Transverse colon (tissue), 4 donors: ENCODE results near the gene UTF1. TPM values are rescaled to one million over a fixed set of nuclear protein-coding genes. Genes with fewer than 3 reads are reported as not detected.

ENCODE experiments used
- DNase-seq: peaks from one replicate; pipeline ENCODE4 v3.0.0-alpha.2; 2019
- H3K27ac ChIP-seq, 4 donors: fragments of 200-600 bp; sonication (generic); 2 replicates each; pipeline ENCODE4 v1.5.1; 2016 to 2018; ENCODE audit warnings: inconsistent platforms in 4 of 4
- H3K27me3 ChIP-seq: fragments of 200-600 bp; sonication (generic); 2 replicates; pipeline ENCODE4 v1.5.1; 2017; ENCODE audit warnings: inconsistent platforms
- H3K36me3 ChIP-seq, 4 donors: fragments of 200-600 bp; sonication (generic); 2 replicates each; pipeline ENCODE4 v1.5.1; 2017 to 2019; ENCODE audit warnings: inconsistent platforms in 4 of 4
- H3K4me1 ChIP-seq, 4 donors: fragments of 200-600 bp; sonication (generic); 2 replicates each; pipeline ENCODE4 v1.5.1; 2017 to 2020; ENCODE audit warnings: inconsistent platforms in 4 of 4
- H3K4me3 ChIP-seq, 4 donors: fragments of 200-600 bp; sonication (generic); 1 replicate in 1 of 4; 2 replicates in 3 of 4; pipeline versions ENCODE4 v1.5.1 to v1.6.1; 2017 to 2019; ENCODE audit warnings: inconsistent platforms in 4 of 4
- H3K9me3 ChIP-seq, 2 donors: fragments of 200-600 bp; sonication (generic); 2 replicates each; pipeline ENCODE4 v1.5.1; 2017 to 2019; ENCODE audit warnings: inconsistent platforms in 2 of 2
- EP300 ChIP-seq: sonication (generic); formaldehyde crosslinking; IDR thresholded peaks from one replicate; pipeline ENCODE4 v1.6.1; 2017; ENCODE audit warnings: antibody characterized with exemption, low read depth
- POLR2A ChIP-seq: fragments of 450-650 bp; IDR thresholded peaks from one replicate; pipeline ENCODE4 v1.6.1; 2016; ENCODE audit warnings: antibody characterized with exemption, mild to moderate bottlenecking, moderate library complexity
- POLR2AphosphoS5 ChIP-seq, 3 donors: sonication (generic); formaldehyde crosslinking; IDR thresholded peaks; one replicate each; pipeline ENCODE4 v1.6.1; 2016; ENCODE audit warnings: antibody characterized with exemption in 3 of 3
- WGBS, 2 donors: methylation state at CpG; one replicate each; pipeline ENCODE4 v1.1.5; 2018; ENCODE audit warnings: low coverage in 1 of 2; 5-methylcytosine and 5-hydroxymethylcytosine counted together
- in situ Hi-C, 4 donors: fragments of 200-750 bp; cut with MboI; loops; one replicate each; pipeline versions ENCODE4 v1.15.0 to v1.15.1; 2017; ENCODE audit warnings: low sequenced_read_pairs in 3 of 4, low pct_ligation_motif_present in 1 of 4, low pct_unique_long_range_greater_than_20kb in 1 of 4
- intact Hi-C: fragments of 100-400 bp; cut with DNase I; formaldehyde crosslinking; loops from one replicate; pipeline ENCODE4 v1.15.1; 2023; ENCODE audit warnings: low total_unique reads
- total RNA-seq, 4 donors: library from RNA; depleted of rRNA; stranded (reverse); fragments of >200 nt; gene quantifications; one replicate each; pipeline ENCODE4 v1.1.0, GENCODE V29; 2016
- TF ChIP-seq, protein P1 (sequence below), 5 experiments: fragments of 200-600 bp in 3 of 5; fragments of 450-650 bp in 2 of 5; sonication (generic) in 3 of 5; IDR thresholded peaks; 1 replicate in 2 of 5; 2 replicates in 3 of 5; pipeline ENCODE4 v1.5.1; 2016 to 2017; ENCODE audit warnings: antibody characterized with exemption in 5 of 5, inconsistent platforms in 3 of 5, mild to moderate bottlenecking in 2 of 5, moderate library complexity in 1 of 5

UTF1 gene, protein sequence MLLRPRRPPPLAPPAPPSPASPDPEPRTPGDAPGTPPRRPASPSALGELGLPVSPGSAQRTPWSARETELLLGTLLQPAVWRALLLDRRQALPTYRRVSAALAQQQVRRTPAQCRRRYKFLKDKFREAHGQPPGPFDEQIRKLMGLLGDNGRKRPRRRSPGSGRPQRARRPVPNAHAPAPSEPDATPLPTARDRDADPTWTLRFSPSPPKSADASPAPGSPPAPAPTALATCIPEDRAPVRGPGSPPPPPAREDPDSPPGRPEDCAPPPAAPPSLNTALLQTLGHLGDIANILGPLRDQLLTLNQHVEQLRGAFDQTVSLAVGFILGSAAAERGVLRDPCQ
- total RNA-seq, result not detected

DNA sequence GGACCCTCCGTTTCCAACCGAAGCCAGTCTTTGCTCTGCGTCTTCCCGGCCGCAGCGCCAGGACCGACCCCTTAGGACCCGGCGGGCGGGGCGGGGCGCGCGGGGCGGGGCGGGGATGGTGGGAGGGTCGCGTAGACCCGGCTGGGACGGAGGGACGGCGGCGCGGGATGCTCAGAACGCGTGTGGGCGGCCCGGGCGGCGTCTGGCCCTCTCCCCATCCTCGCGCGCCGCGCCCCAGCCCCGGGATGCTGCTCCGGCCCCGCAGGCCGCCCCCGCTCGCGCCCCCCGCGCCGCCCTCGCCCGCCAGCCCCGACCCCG is at the start of gene UTF1:
Gene UTF1, plus strand, starts transcription at position 174 of the 318 bp plus-strand sequence. Its CDS starts 72 bp downstream, at position 246.
- DNase-seq, result no peak
- no peaks in the 10 kb centered on the region for H3K9me3 ChIP-seq
- H3K4me3 ChIP-seq, result peak within 1 kb of the TSS in 1 of 4 donors; percentile 21
- no peaks in the 10 kb centered on the region for H3K36me3 ChIP-seq
- H3K27ac ChIP-seq, result no peak within 1 kb of the TSS
- peaks cover 0 to 9% (median 4%) of the 10 kb centered on the region in 4 donors for H3K4me1 ChIP-seq
- H3K27me3 ChIP-seq, result peaks cover 83% of the 10 kb centered on the region
- intact Hi-C loops, result no loop called here
- TF ChIP-seq, protein P1, sequence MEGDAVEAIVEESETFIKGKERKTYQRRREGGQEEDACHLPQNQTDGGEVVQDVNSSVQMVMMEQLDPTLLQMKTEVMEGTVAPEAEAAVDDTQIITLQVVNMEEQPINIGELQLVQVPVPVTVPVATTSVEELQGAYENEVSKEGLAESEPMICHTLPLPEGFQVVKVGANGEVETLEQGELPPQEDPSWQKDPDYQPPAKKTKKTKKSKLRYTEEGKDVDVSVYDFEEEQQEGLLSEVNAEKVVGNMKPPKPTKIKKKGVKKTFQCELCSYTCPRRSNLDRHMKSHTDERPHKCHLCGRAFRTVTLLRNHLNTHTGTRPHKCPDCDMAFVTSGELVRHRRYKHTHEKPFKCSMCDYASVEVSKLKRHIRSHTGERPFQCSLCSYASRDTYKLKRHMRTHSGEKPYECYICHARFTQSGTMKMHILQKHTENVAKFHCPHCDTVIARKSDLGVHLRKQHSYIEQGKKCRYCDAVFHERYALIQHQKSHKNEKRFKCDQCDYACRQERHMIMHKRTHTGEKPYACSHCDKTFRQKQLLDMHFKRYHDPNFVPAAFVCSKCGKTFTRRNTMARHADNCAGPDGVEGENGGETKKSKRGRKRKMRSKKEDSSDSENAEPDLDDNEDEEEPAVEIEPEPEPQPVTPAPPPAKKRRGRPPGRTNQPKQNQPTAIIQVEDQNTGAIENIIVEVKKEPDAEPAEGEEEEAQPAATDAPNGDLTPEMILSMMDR (IDR thresholded peaks at IDR 0.05), result no peak
- TF ChIP-seq POLR2AphosphoS5 (IDR thresholded peaks at IDR 0.05), result no peak
- no peak for TF ChIP-seq POLR2A
- in situ Hi-C loops, result no loop called here
- 9% methylated on average over 29 of the region's 49 CpGs; no CpG with 5 or more reads in 1 of the 2 donors for WGBS, 2 donors

DNA sequence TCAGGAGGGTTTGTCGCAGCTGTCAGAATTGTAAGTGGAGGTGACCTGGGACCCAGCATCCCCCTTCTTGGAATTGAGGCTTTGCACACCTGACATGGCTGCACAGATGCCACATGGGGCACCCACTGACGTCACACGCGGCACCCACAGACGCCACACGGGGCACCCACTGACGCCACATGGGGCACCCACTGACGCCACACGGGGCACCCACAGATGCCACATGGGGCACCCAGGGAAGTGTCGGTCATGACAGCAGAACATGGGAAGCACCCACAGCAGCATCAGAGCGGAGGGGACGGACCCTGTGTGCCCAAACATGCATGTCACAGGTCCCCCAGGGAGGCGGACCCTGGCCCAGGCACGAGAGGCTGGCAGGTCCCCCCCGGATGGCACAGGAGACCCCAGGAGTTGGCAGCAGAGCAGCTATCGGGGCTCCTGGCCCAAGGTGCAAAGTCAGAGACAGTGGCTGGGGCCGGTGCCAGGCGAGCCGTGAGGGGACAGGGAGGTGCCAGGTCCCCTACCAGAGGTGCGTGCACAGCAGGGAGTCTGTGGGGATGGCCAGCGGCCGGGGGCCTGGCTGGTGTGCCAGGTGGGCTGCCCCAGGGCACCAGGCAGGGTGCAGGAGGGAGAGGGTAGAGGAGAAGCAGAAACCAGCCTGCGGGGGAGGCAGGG is 48.9 kb upstream of the UTF1 start:
- Histone ChIP-seq H3K36me3 (no peaks in the 10 kb centered on the region), H3K4me1 (no peaks in the 10 kb centered on the region), H3K9me3 (no peaks in the 10 kb centered on the region), H3K4me3 (no peak overlapping the region), H3K27ac (no peak overlapping the region), H3K27me3 (no peaks in the 10 kb centered on the region)
- no peak for TF ChIP-seq POLR2A
- no peak for TF ChIP-seq POLR2AphosphoS5 (IDR thresholded peaks at IDR 0.05)
- no peak for TF ChIP-seq EP300
- TF ChIP-seq, protein P1 (IDR thresholded peaks at IDR 0.05), result no peak
- no peak for DNase-seq
- in situ Hi-C loops (no loop called here), intact Hi-C loops (no loop called here)
- WGBS, 2 donors, result 83 to 85% methylated on average over 1 to 23 of the region's 23 CpGs

DNA sequence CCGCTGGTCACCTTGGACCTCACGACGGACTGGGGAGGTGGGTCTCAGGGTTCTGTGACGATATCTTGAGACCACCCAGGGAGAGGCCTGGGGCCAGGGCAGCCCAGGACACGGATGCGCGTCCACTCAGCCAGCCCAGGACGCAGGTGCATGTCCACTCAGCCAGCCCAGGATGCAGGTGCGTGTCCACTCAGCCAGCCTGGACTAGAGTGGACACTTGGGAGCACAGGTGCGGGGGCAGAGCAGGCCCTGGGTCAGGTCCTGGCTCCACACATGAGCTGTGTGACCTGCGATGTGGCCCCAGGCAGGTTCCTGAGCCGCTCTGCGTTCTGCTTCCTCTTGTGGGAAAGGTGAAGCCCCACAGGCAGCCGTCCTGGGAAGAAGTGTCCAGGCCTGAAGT is 47.8 kb upstream of the UTF1 start:
- no peak overlapping the region for H3K27ac ChIP-seq
- H3K4me1 ChIP-seq, result no peaks in the 10 kb centered on the region
- H3K36me3 ChIP-seq, result no peaks in the 10 kb centered on the region
- in situ Hi-C loops (no loop called here), intact Hi-C loops (no loop called here)
- H3K4me3 ChIP-seq, result no peak overlapping the region
- H3K9me3 ChIP-seq, result no peaks in the 10 kb centered on the region
- TF ChIP-seq, protein P1 (IDR thresholded peaks at IDR 0.05), result no peak
- TF ChIP-seq EP300, result no peak
- no peak for TF ChIP-seq POLR2AphosphoS5 (IDR thresholded peaks at IDR 0.05)
- no peak for TF ChIP-seq POLR2A
- 81% methylated on average over 14 of the region's 14 CpGs; no CpG with 5 or more reads in 1 of the 2 donors for WGBS, 2 donors
- H3K27me3 ChIP-seq, result no peaks in the 10 kb centered on the region
- DNase-seq, result no peak

DNA sequence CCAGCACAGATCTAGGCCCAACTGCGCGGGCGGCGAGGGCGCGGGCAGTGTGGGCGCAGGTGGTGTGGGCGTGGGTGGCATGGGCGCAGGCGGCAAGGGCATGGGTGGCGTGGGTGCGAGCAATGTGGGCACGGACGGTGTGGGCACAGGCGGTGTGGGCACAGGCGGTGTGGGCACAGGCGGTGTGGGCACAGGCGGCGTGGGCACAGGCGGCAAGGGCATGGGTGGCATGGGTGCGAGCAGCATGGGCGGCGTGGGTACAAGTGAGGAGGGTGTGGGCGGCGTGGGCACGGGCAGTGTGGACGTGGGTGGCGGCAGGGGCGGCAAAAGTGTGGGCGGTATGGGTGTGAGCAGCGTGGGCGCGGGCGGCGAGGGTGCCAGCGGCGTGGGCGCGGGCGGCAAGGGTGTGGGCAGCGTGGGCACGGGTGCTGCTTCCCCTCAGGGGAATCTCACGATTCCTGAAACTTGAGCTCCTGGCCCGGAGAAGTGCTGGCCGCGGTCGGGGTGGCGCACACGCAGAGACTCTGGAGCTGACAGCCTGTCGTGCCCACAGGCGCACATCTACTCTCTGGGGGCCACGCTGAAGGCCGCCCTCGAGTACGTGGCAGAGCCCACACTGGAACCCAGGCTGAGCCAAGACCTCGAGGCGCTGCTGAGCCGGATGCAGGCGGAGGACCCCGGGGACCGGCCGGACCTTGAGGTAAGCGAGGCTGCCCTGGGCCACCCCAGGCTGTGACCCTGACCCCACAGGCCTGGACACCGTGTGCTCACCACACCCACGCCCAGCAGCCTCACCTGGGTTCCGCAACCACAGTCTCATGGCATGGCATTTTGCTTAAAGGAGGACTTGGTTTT is 47.0 kb upstream of the UTF1 start:
- in situ Hi-C loops, result no loop called here
- TF ChIP-seq, protein P1 (IDR thresholded peaks at IDR 0.05), result no peak
- TF ChIP-seq EP300 (no peak), POLR2A (no peak), POLR2AphosphoS5 (IDR thresholded peaks at IDR 0.05) (no peak)
- Histone ChIP-seq H3K4me3 (no peak overlapping the region), H3K4me1 (no peaks in the 10 kb centered on the region), H3K27ac (no peak overlapping the region), H3K27me3 (no peaks in the 10 kb centered on the region), H3K9me3 (no peaks in the 10 kb centered on the region), H3K36me3 (no peaks in the 10 kb centered on the region)
- DNase-seq, result no peak
- intact Hi-C loops, result no loop called here
- WGBS, 2 donors, result 89% methylated on average over 15 to 65 of the region's 66 CpGs
